GM18873 (cell line): ENCODE results near the gene KATNA1.

Experiments used
- ATAC-seq: cut with Tn5 transposase; IDR thresholded peaks from one replicate; pipeline ENCODE4 v1.9.1; 2021; ENCODE audit warnings: mild to moderate bottlenecking, moderate library complexity, moderate number of reproducible peaks; ENCODE audit not compliant: unreplicated experiment, low FRiP score

Gene KATNA1

DNA sequence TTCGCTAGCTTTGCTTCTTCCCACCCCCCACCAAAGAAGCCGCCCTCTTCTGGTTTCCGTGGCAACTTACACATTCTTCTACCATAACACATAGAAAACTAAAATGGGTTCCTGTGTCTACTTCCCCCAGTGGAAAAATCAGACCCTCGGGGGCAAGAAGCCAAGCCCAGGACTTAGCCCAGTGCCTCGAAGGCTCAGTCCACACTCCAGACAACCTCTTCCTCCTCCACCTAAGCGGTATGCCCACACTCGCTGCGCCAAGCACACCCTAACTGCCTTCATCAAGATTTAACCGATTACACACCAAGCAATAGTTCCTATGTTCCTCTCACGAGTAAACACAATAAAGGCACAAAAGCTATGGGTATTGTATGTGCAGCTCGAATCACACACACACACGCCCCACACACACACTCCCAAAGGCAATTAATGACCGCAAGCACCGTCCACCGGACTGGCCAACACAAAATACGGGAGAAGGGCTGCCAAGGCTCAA, 103.2 kb downstream of the KATNA1 start:
- no peak for ATAC-seq
